ENCODE results near the gene GBP6.
"Not testable (repeated sequence)": the region's sequence is repeated elsewhere in the genome, so short reads cannot be mapped to it uniquely, and the experiment has no call there.

The GBP6 gene

DNA sequence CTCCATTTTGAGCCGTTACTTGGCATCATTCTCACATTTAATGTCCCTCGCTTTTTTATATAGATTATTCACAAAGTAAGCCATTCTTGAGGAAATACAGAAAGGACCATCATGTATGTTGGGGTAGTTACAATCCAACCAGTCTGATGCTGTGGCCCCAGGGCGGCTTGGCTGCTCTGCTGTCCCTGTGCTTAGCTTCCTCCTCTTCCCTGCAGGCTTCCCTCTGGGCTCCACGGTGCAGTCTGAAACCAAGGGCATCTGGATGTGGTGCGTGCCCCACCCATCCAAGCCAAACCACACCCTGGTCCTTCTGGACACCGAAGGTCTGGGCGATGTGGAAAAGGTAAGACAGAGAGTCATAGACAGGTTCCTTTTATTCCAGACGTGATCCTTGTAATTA, 5.5 kb downstream of the GBP6 start:
- DNase-seq: no peak

DNA sequence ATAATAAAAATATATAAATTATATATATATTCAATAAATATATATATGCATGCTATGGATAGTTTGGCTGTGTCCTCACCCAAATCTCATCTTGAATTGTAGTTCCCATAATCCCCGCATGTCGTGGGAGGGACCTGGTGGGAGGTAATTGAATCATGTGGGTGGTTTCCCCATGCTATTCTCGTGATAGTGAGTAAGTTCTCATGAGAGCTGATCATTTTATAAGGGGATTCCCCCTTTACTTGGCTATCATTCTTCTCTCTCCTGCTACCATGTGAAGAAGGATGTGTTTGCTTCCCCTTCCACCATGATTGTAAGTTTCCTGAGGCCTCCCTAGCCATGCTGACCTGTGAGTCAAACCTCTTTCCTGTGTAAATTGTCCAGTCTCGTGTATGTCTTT, 10.0 kb downstream of the GBP6 start:
- not testable (repeated sequence) for DNase-seq

DNA sequence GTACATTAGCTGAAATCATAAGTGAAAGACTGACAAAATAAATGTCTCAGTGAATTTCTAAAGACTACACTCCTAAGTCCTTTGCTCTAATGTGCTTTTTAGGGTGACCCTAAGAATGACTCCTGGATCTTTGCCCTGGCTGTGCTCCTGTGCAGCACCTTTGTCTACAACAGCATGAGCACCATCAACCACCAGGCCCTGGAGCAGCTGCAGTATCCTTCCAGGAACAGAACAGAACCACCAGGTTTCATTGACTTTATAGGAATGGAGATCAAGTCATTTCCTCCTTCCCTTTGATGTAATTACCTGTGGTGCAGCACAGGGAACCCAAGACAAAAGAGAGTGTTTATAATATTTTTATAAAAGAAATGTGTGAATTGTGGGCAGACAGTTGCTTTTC, 14.1 kb downstream of the GBP6 start:
- DNase-seq: no peak

DNA sequence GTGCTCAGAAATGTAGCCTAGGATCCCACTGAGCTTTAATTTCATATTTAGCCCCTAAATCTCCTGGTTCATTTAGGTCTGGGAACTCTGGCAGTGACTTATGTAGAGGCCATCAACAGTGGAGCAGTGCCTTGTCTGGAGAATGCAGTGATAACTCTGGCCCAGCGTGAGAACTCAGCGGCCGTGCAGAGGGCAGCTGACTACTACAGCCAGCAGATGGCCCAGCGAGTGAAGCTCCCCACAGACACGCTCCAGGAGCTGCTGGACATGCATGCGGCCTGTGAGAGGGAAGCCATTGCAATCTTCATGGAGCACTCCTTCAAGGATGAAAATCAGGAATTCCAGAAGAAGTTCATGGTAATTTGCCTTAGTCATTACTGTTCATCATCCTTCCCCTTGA, 17.8 kb downstream of the GBP6 start:
- DNase-seq: no peak

DNA sequence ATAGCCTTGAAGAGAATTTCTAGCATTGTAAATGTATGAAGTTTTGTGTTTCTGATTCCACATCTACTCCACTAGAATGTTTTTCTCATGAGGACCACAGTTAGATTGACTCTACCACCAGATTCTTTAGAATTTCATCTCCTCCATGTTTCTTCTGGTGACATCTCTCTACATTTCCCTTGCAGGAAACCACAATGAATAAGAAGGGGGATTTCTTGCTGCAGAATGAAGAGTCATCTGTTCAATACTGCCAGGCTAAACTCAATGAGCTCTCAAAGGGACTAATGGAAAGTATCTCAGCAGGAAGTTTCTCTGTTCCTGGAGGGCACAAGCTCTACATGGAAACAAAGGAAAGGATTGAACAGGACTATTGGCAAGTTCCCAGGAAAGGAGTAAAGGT, 18.6 kb downstream of the GBP6 start:
- DNase-seq: no peak

DNA sequence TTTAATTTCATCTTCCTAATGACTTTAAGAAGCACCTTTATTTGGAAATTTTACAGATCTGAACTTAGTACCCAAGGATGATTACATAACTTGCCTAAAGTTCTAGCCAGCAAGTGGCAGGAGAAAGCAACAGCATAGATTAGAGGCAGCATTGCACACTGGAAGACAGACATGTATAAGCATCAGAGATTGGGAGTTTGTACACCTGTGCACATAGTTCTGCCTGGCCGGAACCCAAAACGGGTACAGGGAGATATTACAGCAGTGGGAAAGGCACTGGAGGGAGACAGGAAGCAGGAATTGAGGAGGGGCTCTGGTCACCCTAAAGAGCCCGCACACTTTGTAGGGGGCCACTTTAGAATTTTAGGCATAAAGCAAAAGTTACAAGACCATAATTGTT, 19.3 kb downstream of the GBP6 start:
- DNase-seq: no peak

DNA sequence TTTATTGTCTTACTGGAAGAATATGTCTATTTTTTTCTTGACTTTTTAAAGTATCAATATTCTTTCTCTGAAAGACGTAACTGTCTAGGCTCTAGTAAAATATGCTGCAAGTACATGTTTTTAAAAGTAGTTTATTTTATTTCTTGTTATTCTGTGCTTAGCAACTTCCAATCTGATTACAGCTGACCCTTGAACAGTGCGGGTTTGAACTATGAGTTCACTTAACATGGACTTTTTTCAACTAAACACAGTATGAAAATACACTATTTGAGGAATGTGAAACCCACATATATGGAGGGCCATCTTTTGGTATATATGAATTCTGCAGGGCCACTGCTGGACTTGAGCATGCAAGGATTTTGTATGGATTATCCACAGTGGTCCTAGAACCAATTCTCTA, 26.8 kb downstream of the GBP6 start:
- DNase-seq: no peak

DNA sequence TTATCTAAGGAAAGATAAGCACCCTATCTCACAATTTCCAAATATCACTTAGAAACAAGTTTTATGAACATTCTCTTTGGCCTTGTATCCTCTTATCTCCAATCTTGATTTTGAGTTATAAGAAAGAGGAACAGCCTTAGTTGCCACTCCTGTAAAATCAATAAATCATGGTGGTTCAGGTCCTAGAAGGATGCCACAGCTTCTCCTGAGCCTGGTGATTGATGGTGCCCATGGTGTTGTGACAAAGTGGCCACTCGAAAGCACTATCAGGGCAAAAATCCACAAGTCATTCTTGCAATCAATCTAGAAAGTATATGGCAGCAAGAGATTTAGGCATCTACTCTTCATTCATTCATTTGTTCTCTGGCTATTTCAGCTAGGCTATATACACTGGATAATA, 27.8 kb downstream of the GBP6 start:
- DNase-seq: no peak

DNA sequence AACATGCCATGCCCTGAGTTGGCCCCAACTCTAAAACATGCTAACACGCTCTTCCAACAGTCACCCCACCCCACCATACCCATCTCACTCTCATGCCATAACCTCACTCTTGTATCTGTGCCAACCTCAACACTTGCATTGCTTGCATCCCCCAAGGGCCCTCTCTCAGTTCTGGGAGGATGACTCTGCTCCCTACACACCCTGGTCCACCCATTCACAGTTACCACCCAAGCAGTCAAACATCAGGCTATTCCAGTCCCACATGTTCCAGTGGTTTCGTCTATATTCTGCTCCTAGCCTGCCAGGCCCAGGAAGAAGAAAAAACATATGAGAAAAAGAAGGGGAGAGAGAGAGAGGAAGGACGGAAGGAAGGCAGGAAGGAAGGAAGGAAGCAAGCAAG, 31.0 kb downstream of the GBP6 start:
- DNase-seq: no peak

DNA sequence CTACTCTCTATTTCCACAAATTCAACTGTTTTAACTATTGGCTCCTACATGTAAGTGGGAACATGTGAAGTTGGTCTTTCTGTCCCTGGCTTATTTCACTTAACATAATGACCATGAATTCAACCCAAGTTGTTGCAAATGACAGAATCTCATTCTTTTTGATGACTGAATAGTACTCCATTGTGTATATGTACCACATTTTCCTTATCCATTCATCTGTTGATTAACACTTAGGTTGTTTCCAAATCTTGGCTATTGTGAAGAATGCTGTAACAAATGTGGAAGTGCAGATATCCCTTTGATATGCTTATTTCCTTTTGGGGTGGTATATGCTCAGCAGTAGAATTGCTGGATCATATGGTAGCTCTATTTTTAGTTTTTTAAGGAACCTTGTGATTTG, 33.0 kb downstream of the GBP6 start:
- no peak for DNase-seq

DNA sequence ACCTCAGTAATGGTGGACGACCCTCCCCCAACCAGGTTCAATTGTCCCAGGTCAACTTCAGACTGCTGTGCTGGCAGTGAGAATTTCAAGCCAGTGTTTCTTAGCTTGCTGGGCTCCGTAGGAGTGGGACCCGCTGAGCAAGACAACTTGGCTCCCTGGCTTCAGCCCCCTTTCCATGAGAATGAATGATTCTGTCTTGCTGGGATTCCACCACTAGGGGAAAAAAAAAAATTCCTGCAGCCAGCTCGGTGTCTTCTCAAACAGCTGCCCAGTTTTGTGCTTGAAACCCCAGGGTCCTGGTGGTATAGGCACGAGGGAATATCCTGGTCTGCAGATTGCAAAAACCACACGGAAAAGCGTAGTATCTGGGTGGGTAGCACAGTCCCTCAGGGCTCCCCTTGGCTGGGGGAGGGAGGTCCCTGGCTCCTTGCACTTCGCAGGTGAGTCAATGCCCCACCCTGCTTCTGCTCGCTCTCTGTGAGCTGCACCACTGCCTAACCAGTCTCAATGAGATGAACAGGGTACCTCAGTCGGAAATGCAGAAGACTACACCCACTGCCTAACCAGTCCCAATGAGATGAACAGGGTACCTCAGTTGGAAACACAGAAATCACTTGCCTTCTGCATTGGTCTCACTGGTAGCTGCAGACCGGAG, 41.5 kb downstream of the GBP6 start:
- DNase-seq: no peak

DNA sequence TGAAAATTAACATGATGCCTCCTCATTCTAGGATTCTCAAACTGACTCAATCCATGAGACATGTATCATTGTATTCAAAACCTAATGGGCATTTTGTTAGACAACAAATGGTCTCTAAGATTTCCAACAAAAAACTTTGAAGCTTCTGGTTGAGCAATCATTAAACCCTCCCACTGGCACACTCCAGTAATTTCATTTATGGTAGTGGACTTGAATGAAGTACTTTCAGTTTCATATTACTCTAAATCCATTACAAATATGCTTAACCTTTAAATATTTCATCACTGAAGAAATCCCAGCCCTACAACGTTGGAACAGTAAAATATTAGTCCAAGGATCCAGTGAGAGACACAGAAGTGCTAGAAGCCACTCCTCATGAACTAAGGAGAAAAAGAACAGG, 43.5 kb downstream of the GBP6 start:
- no peak for DNase-seq

DNA sequence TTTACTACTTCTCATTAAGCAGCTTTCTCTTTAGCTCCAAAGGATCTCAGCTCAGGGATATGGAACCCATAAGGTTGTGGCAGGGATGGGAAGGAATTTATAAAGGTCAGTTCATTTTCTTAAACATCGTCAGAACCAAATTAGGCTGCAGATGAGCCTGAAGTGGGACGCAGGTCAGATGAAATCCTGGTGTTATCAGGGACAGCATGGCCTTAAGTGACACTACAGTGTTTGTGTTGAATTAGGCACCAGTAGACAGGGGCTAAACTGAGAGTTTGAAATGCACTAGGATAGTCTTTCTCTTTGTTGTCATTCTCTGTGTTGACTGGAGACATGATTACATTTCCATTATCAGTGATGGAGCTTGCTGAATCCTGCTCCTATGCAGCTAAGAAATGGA, 43.9 kb downstream of the GBP6 start:
- not testable (repeated sequence) for DNase-seq

DNA sequence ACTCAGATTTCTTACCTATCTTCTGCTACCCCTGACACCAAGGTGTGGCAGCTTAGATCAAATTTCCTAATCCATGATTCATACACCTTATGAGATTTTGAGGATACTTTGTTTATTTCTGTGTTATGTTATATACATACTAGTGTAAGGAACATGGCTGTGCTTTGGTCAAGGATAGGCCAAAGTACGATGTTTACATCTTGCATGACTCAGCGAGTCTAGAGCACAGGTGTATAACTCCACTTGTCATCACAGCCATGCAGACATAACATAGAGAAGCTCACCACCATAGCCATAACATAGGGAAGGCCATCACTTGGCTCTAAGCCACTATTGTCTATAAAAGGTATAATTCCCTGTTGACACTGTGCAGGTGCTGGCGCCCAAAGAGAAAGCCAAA, 61.2 kb downstream of the GBP6 start:
- DNase-seq: no peak

DNA sequence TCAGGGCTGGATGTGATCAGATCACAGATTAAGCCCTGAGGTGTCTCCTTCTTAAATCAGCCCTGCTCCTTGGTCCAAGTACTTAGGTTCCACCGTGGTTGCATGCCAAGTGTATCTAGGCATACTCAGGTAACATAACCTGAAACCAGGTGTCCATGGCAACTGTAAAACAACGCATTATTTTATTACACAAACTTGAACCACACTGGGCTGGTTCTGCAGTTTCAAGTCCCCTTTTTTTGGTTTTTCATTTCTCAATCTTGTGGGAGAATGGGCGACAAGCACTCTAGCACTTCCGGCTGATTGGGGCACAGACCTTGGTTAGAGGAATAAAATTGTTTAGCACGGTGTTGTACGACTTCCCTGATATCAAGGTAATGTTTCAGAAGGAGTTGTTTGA, 65.2 kb downstream of the GBP6 start:
- no peak for DNase-seq

DNA sequence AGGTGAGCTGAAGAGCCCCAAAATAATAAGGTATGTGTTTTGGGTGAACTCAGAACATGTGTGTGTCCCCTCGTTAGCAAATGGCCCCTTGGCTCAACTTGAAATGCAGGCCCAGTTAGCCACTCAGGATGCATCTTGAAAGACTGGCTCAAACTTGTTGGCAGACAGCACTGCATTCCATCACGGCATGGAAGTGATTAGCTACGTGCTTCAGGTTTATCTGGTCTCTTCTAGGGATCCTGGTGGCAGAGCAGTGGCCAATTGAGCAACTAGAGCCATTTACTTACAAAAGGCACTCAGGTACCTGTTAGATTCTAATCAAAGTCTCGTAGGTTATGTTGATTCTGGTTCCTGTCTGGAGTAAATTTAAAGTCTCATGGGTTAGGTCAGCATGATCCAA, 65.8 kb downstream of the GBP6 start:
- DNase-seq: not testable (repeated sequence)

DNA sequence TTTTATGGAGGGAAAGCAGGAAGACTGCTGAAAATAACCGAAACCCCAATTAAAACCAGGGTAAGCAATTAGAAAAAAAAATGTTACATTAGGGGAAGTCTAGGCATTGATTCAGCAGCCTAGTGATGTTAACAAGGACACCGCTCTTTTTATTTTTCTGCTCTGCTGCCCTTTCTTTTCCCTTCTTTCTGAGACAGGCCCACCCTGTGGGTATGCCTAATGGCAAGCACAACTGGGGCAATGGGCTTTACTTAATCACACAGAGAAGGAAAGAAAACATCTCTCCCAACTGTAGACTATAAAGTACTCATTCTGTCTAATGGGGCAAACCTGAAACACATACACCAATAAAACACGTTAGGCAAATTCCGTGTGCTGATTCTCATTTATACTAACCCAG, 69.6 kb downstream of the GBP6 start:
- no peak for DNase-seq

DNA sequence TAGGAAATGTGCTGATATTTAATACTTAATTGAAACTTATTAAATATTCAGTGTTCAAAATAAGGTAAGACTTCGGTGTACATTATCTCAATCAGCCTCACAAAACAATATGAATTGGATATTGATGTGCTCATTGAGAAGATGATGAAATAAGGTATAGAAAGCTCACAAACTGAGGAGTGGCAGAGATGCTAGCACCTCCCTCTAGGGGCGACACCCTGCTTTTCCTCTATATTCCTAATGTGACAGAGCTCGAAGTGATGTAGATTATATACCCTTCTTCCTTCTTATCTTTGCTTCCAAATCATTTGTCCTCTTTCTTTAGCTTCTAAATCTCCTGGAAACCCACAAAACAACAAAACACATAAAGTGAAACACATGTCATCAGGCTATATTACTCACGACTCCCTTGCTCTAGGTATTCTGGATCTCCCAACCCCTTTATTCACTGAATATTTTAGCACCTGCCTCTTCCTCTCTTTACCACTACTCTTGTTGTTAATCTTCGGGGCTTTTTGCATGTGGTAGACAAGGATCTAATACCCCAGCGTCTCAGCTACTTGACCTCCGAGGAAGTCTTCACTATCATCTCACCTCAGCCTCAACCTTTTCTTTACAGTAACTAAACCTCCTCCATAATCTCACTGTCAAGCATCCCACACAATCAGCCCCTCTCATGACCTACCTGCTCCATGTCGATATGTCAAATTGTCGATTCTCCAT, 70.4 kb downstream of the GBP6 start:
- DNase-seq: not testable (repeated sequence)

Data from stimulated activated CD8-positive, alpha-beta memory T cell treated with anti-CD3 and anti-CD28 coated beads, Interleukin-4, amount 100 ng/mL, for 48 hours (primary cell).